PC-3 (cell line): ENCODE data around the gene DLX2. TPM values are rescaled to one million over a fixed set of nuclear protein-coding genes. Genes with fewer than 3 reads are reported as not detected.

Experiments used
- ATAC-seq: fragments of 200-7000 bp; cut with Tn5 transposase; 2 replicates; pipeline ENCODE4 v1.9.1; 2020; ENCODE audit warnings: mild to moderate bottlenecking, moderate library complexity
- BruUV-seq: library from RNA; stranded (reverse); fragments of 400-500 nt; replicated peaks from 2 replicates; lab custom pipeline; 2021; lab: Mats Ljungman, UMichigan
- CTCF ChIA-PET: fragments of 300-600 bp; sonication (Branson Sonifier 250); formaldehyde crosslinking; loops from one replicate; lab custom pipeline; 2022; ENCODE audit warnings: antibody characterized with exemption; lab: Charles Lee
- POLR2A ChIA-PET: fragments of 300-600 bp; sonication (Branson Sonifier 250); formaldehyde crosslinking; loops from one replicate; lab custom pipeline; 2022; ENCODE audit warnings: antibody characterized with exemption; ENCODE audit not compliant: unreplicated experiment; lab: Charles Lee
- DNase-seq: peaks from one replicate; pipeline ENCODE4 v3.0.0-alpha.2; 2015
- H2AFZ ChIP-seq: fragments of 300-600 bp; sonication (generic); 2 replicates; pipeline ENCODE4 v1.6.0; 2016; ENCODE audit warnings: antibody characterized with exemption, low read length
- H3F3A ChIP-seq: fragments of 300-600 bp; sonication (generic); one replicate; pipeline ENCODE4 v1.6.0; 2017; ENCODE audit warnings: antibody characterized with exemption, low read length, control low read depth, mild to moderate bottlenecking; ENCODE audit not compliant: unreplicated experiment
- H3K27ac ChIP-seq: fragments of 300-600 bp; sonication (generic); 2 replicates; pipeline ENCODE4 v1.5.1; 2016; ENCODE audit warnings: mild to moderate bottlenecking, low read length
- H3K27me3 ChIP-seq: fragments of 300-600 bp; sonication (generic); 2 replicates; pipeline ENCODE4 v1.6.1; 2016; ENCODE audit warnings: low read length, mixed read lengths
- H3K36me3 ChIP-seq: fragments of 300-600 bp; sonication (generic); 2 replicates; pipeline ENCODE4 v1.6.1; 2016; ENCODE audit warnings: low read depth, mixed run types, low read length, mixed read lengths
- H3K4me1 ChIP-seq: fragments of 300-600 bp; sonication (generic); 2 replicates; pipeline ENCODE4 v1.5.1; 2016; ENCODE audit warnings: low read length; ENCODE audit not compliant: insufficient read depth
- H3K4me2 ChIP-seq: fragments of 300-600 bp; sonication (generic); 2 replicates; pipeline ENCODE4 v1.6.0; 2016; ENCODE audit warnings: low read length
- H3K4me3 ChIP-seq: fragments of 300-600 bp; sonication (generic); 2 replicates; pipeline ENCODE4 v1.5.1; 2016; ENCODE audit warnings: mild to moderate bottlenecking, low read length, mixed read lengths
- H3K79me2 ChIP-seq: fragments of 300-600 bp; sonication (generic); 2 replicates; pipeline ENCODE4 v1.6.1; 2017; ENCODE audit warnings: low read length, mixed read lengths
- H3K9ac ChIP-seq: fragments of 300-600 bp; sonication (generic); 2 replicates; pipeline ENCODE4 v1.6.0; 2016; ENCODE audit warnings: mild to moderate bottlenecking, low read length
- H3K9me2 ChIP-seq: fragments of 300-600 bp; sonication (generic); replicated peaks from 2 replicates; pipeline ENCODE4 v1.6.1; 2016; ENCODE audit warnings: mixed run types, low read length, mixed read lengths
- H3K9me3 ChIP-seq: fragments of 300-600 bp; sonication (generic); 2 replicates; pipeline ENCODE4 v1.6.1; 2016; ENCODE audit warnings: low read length, mixed read lengths
- H4K20me1 ChIP-seq: fragments of 300-600 bp; sonication (generic); 2 replicates; pipeline ENCODE4 v1.6.1; 2016; ENCODE audit warnings: low read length, mixed read lengths
- CTCF ChIP-seq: fragments of 300-600 bp; sonication (generic); conservative IDR thresholded peaks from 2 replicates; pipeline ENCODE4 v1.5.1; 2017; ENCODE audit warnings: antibody characterized with exemption, low read depth, mild to moderate bottlenecking, low read length
- EZH2 ChIP-seq: fragments of 300-600 bp; sonication (generic); IDR thresholded peaks from one replicate; pipeline ENCODE4 v1.6.1; 2017; ENCODE audit warnings: antibody characterized with exemption, mild to moderate bottlenecking, low read length; ENCODE audit not compliant: unreplicated experiment
- EZH2phosphoT487 ChIP-seq: fragments of 300-600 bp; sonication (generic); IDR thresholded peaks from 2 replicates; pipeline ENCODE4 v1.6.1; 2018; ENCODE audit warnings: mild to moderate bottlenecking, antibody characterized with exemption, low read length, borderline replicate concordance
- intact Hi-C: fragments of 100-400 bp; cut with micrococcal nuclease; formaldehyde crosslinking; loops from 2 replicates; pipeline ENCODE4 v1.9.0; 2023
- total RNA-seq: library from RNA; depleted of rRNA; stranded (reverse); fragments of >200 nt; gene quantifications from 2 replicates; pipeline ENCODE4 v1.2.3, GENCODE V29; 2014

Gene DLX2
- total RNA-seq, 1 experiment from 2014 or later = 1.4 TPM

GRCh38 chr2:172086241-172087206, 16.2 kb downstream of the DLX2 start:
- Histone ChIP-seq H3K9ac (peak overlapping the region; percentile 79), H3K27ac (no peak overlapping the region), H3K9me3 (no peaks in the 10 kb centered on the region), H3K27me3 (no peaks in the 10 kb centered on the region), H3K79me2 (peaks cover 26% of the 10 kb centered on the region), H2AFZ (peak overlapping the region; percentile 78), H3K9me2 (no peaks in the 10 kb centered on the region), H3K4me1 (peaks cover 16% of the 10 kb centered on the region; the same call in 1 of the 2 replicates), H3K4me3 (peak overlapping the region; percentile 94), H3K4me2 (peak overlapping the region; percentile 100), H4K20me1 (no peaks in the 10 kb centered on the region), H3F3A (peaks cover 3% of the 10 kb centered on the region), H3K36me3 (no peaks in the 10 kb centered on the region)
- CTCF ChIA-PET = interaction anchor here (1.4 kb wide), 1 partner anchor 41 kb away, joined by 7 read pairs; no protein-coding TSS in a partner anchor
- DNase-seq = peak; percentile 57
- intact Hi-C loops = no loop called here
- POLR2A ChIA-PET = no interaction called here
- ATAC-seq = peak; percentile 7; the same call in 1 of the 2 replicates
- BruUV-seq = no TSS peak
- TF ChIP-seq CTCF (no peak; the same call in 1 of the 2 replicates), EZH2 (no peak), EZH2phosphoT487 (no peak)

GRCh38 chr2:172085460-172086159, 17.1 kb downstream of the DLX2 start, which contains the start of gene DLX1:
DLX1 (plus strand) TSS chr2:172085507; CDS start chr2:172085678, 171 bp downstream.
- H3K9me2 ChIP-seq = no peaks in the 10 kb centered on the region
- H3K9me3 ChIP-seq = no peaks in the 10 kb centered on the region
- no peaks in the 10 kb centered on the region for H3K36me3 ChIP-seq
- TSS peak; percentile 70 for BruUV-seq
- H4K20me1 ChIP-seq = no peaks in the 10 kb centered on the region
- no peak for TF ChIP-seq EZH2phosphoT487
- TF ChIP-seq CTCF = no peak
- TF ChIP-seq EZH2 = no peak
- H3K27me3 ChIP-seq = no peaks in the 10 kb centered on the region
- ChIA-PET POLR2A (interaction anchor here (0.5 to 0.9 kb wide), 6 partner anchors 11 to 117 kb away, joined by 3 to 9 read pairs (median 4); partner anchors contain the start of gene METAP1D), CTCF (interaction anchor here (0.5 to 1.4 kb wide), 4 partner anchors 14 to 387 kb away, joined by 3 to 7 read pairs (median 3); no protein-coding TSS in a partner anchor)
- H3F3A ChIP-seq = peaks cover 3% of the 10 kb centered on the region
- peak; percentile 21 for ATAC-seq
- H3K4me1 ChIP-seq = peaks cover 16% of the 10 kb centered on the region; the same call in 1 of the 2 replicates
- H3K27ac ChIP-seq = peak within 1 kb of the TSS; percentile 60
- H3K9ac ChIP-seq = peak within 1 kb of the TSS; percentile 79
- peak within 1 kb of the TSS; percentile 78 for H2AFZ ChIP-seq
- H3K79me2 ChIP-seq = peaks cover 26% of the 10 kb centered on the region
- intact Hi-C loops = loop anchor here (1.0 to 2.0 kb wide), 3 partner anchors 9 to 47 kb away; no protein-coding TSS in a partner anchor
- H3K4me3 ChIP-seq = peak within 1 kb of the TSS; percentile 94
- H3K4me2 ChIP-seq = peak within 1 kb of the TSS; percentile 100
- no peak for DNase-seq
